HG03439 (cell line): ENCODE results near the gene TMX1.
"Not testable (repeated sequence)": the region's sequence is repeated elsewhere in the genome, so short reads cannot be mapped to it uniquely, and the experiment has no call there.

Experiments used
- ATAC-seq: cut with Tn5 transposase; IDR thresholded peaks from one replicate; pipeline ENCODE4 v1.9.1; 2021; ENCODE audit warnings: mild to moderate bottlenecking, moderate library complexity; ENCODE audit not compliant: unreplicated experiment

The TMX1 gene, protein sequence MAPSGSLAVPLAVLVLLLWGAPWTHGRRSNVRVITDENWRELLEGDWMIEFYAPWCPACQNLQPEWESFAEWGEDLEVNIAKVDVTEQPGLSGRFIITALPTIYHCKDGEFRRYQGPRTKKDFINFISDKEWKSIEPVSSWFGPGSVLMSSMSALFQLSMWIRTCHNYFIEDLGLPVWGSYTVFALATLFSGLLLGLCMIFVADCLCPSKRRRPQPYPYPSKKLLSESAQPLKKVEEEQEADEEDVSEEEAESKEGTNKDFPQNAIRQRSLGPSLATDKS

DNA sequence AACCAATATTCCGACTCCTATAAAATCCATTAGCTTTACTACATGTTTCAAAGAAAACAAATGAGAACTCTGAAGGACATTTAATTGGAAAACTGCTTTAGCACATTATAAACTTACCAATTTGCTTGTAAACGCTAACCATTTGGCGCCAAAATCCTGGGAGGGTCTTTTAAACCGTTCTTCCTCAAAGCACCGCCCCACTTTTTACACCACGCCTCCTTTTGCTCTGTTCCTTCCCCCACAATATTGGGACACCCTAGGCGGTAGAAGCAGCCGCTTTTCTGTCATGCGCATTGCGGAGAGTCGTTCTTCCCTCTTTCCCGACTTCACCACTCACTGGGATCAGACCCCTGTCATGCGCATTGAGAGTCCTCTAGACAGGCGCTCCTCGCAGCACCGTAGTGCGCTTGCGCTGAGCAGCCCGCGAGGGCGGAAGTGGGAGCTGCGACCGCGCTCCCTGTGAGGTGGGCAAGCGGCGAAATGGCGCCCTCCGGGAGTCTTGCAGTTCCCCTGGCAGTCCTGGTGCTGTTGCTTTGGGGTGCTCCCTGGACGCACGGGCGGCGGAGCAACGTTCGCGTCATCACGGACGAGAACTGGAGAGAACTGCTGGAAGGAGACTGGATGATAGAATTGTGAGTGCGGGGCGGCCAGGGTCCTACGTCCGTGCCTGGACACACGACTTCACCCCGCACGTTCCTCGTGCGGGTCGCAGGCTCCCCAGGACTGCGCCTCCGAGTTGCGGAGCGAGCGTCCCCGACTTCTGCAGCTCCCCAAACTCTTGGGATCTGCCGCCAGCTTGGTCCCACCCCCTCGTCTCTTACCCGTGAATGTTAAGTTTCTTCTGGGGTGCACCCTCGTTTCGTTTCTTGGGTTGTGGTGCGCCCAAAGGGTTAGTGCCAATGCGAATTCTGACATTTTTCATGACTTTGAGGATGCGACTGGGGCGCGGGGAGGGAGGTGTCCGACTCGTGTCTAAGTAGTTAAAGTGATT is at the start of gene TMX1:
Gene TMX1, plus strand, starts transcription at position 435 of the 991 bp plus-strand sequence. Its CDS starts 46 bp downstream, at position 481.
- peak; percentile 84 for ATAC-seq

DNA sequence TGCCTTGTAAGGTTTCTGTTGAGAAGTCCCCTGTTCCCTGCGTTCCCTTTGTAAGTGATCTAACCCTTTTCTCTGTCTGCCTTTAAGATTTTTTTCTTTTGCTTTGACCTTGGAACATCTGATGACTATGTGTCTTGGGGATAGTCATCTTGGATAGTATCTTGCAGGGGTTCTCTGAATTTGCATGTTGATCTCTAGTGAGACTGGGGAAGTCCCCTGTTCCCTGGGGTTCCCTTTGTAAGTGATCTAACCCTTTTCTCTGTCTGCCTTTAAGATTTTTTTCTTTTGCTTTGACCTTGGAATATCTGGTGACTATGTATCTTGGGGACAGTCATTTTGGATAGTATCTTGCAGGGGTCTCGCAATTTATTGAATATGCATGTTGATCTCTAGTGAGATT is 38.2 kb upstream of the TMX1 start:
- no peak for ATAC-seq

DNA sequence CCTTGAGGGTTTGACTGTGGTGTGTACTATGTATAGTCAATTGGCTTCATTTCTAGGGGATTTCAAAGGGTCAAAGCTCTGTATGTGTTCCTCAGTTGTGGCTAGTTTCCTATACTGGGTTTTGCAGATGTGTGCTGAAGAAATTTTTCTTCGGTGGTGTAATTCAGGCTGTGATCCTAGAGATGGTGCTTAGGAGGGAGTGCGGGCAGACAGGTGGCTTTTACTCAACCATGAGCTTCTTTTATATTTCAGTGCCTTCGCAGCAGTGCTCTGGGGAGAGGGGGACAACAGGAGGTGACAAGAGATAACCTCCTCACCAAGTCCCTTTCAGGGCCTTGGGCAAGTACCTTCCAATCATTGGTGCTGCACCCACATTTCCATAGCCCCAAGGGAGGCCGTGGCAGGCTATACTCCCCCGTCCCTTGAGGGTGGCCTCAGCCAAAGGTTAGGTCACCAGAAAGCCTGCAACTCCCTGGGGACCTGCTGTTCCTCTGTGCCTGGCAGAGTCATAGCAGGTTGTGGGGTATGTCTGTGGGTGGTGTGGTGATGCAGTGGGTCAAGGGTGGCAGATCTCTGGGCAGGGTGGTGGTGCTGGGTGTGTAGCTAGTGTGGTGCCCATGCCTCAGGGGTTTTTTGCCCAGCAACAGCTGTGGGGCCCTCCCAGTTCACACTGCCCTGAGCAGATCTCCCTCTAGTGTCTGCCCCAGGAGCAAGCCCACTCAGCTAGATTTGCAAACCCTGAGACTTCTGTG is 37.0 kb upstream of the TMX1 start:
- peak; percentile 57 for ATAC-seq

- ATAC-seq, result no peak
Observed at GRCh38 chr14:51203881-51204280, 36.2 kb upstream of the TMX1 start.

DNA sequence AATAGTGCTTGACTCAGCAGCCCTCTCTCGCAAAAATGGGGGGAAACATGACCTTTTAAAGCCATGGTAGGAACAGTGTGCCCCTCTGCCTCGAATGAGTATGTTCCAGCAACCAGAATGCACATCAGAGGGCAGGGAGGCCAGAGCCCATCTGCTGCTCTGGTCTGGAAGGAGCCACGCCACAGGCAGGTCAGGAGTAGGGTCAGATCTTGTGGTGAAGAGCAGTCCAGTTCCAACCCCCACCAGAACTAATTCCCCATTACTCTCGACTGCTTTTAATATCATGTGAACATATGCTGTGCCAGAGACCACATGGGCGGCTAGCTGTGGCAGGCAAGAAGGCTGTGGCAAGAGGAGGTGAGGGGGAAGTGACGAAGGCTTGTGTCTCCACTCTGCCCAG is 34.6 kb upstream of the TMX1 start:
- ATAC-seq, result no peak

DNA sequence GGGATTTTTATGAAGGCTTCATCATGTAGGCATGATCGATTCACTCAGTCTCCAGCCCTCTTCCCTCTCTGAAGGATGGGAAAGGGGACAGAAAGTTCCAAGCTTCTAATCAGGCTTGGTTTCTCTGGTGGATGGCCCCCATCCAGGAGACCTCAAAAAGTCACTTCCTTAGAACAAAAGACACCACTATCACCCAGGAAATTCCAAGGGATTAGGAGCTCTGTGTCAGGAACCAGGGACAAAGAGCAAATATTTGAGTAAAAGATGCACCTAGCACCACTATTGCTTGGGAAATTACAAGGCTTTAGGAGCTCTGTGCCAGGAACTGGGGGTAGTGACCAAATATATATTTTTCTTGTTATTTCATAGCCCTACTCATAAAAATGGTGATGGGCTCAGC is 33.6 kb upstream of the TMX1 start:
- no peak for ATAC-seq

DNA sequence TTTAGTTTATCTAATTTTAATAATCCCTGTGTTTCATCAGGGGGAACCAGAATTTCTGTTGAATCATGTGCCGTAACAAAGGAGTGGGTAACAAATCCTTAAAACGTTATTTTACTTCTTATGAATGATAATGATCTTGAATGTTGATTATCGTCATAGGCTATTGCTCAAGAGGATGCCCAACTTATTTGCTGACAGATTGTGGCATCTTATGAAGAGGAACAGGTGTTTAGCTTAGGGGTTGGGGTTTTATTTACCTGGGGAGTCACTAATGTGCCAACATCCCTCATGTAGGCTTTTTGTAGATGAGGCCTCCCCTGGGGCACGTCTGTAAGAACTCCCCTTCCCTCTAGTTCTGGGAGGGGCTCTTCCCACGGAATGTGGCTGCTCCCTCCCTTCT is 32.4 kb upstream of the TMX1 start:
- ATAC-seq, result no peak

DNA sequence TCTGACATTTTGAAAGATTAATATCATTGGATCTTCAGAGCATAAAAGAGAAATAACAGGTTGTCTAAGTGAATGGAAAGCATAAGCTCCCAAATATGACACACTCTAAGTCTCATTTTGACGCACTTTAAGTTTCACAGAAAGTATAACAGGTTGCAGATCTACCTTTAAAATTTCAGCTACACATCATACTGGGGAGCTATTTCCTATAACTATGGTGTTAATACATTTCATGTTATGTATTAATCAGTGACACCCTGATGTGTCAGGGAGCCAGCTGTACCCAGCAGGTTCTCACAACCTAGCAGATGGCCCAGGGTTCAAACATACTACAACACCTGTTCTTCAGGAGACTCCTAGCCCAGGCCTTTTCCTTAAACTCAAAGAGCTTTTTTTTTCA is 31.1 kb upstream of the TMX1 start:
- ATAC-seq, result no peak

DNA sequence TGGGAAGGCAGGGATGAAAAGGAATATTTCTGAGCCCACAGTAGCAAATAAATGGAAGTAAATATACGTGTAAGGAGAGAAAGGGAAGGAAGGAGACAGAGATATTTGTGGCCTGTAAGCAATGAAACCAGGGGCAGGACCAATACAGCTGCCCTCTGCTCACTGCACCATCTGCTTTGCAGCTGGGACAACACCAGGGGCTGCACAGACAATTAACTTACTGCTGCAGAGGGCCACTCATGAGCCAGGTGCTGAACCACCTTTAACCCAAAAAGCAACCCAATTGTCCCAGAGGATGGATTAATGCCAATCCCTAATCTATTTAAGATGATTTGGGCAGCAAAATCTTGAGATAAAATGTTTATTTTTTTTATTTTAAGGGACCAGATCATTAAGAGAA is 30.6 kb upstream of the TMX1 start:
- no peak for ATAC-seq

DNA sequence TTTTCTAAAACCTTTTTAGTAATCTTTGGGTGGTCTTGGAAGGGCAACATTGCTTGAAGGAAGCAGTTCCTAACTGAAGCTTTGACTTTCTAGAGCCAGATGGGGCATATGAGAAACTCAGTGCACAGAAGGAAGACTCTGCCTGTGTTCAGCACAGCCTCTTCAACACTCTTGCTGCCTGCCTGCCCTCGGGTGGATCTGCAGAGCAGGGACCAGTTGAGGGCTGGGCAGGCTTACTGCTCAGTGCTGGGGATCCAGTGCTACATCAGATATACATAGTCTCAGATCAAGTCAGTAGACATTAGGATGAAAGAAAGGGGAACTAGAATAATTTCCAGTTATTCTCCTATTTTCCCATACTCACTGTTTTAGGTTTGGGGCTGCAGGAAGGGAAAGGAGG is 29.5 kb upstream of the TMX1 start:
- no peak for ATAC-seq

- ATAC-seq, result no peak
Observed at GRCh38 chr14:51211149-51211548, 28.9 kb upstream of the TMX1 start.

- ATAC-seq, result no peak
Observed at GRCh38 chr14:51216602-51217001, 23.4 kb upstream of the TMX1 start.

DNA sequence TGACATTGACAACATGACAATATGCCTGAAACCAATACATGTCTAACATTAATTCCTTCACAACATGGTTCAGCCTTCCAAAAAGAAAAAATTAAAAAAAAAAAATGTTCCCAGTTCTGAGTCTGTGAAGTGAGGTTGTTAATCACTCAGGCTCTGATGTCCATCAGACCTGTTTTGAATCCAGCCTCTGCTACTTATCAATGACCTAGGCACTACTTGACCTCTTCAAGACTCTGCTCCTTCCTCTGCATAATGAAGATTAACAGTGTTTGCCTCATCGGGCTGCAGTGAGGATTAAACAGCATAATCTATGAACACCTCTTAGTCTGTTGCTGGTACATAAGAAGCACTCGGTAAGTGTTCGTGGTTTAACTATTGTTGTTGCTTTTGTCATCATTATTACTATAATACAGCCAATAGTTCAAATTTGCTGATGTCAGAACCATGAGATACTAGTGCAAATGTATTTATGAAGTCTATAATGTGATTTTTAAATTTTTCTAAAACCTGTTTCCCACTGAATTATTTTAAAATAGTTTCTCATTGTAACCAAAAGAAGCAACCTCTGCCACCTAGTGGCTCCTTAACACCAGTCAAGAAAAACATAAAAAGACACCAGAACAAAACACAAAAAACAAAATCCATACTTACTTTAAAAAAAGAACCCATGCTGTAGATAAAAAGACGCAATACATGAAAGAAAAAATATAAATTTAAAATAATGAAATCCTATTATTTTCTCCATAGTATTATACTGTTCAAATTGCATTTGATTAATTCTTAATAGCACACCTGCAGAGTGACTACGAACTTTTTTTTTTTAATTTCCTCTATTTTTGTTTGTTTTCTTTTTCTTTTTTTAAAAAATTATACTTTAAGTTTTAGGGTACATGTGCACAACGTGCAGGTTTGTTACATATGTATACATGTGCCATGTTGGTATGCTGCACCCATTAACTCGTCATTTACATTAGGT is 20.3 kb upstream of the TMX1 start:
- no peak for ATAC-seq

DNA sequence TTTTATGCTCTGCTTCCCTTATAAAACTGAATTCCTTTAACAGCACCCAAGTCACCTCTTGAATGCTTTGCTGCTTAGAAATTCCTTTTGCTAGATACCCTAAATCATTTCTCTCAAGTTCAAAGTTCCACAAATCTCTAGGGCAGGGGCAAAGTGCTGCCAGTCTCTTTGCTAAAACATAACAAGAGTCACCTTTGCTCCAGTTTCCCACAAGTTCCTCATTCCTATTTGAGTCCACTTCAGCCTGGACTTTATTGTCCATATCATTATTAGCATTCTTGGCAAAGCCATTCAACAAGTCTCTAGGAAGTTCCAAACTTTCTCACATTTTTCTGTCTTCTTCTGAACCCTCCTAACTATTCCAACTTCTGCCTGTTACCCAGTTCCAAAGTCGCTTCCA is 16.6 kb upstream of the TMX1 start:
- not testable (repeated sequence) for ATAC-seq

DNA sequence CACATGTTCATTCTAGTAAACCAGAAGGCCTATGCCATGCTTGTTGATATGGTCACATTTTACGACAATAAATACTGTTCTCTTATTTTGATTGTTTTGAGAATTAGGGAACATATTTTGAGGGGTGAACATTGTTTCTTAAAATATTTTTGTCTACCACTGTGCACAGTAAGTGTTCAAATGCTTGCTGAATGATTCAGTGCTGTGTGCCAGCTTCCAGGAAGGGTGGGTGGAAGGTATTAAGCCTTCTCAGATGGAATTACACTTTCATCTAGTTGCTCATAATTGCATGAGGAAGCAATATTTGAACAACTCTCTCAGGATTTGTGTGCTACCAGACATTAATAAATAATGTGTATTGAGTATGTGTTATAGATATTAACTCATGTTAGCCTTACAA is 15.5 kb upstream of the TMX1 start:
- no peak for ATAC-seq

DNA sequence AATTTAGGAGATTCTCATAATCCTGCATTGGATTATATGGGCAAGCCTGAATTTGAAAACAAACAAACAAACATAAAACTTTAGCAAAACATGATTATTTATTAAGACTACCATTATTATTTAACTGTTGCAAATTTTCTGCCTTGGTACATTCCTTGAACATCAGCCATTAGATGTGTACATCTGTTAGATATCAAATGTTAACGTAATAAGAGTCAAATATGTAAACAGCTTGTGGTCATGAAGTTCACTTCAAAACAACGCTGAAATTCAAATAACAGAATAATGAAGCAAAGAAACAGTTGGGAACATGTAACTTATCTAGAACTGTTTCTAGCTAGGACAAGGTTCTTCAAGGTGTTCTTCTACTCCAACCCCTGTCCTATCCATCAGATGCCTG is 14.3 kb upstream of the TMX1 start:
- ATAC-seq, result no peak

GRCh38 chr14:51228391-51228790 is 11.7 kb upstream of the TMX1 start:
- ATAC-seq, result no peak

- no peak for ATAC-seq
Observed at GRCh38 chr14:51228890-51229289, 11.2 kb upstream of the TMX1 start.

- ATAC-seq, result no peak
Observed at GRCh38 chr14:51236314-51236713, 3.7 kb upstream of the TMX1 start.

- no peak for ATAC-seq
Observed at GRCh38 chr14:51240804-51241380, 845 bp downstream of the TMX1 start.
